ENCODE data around the gene ZKSCAN5. TPM values are rescaled to one million over a fixed set of nuclear protein-coding genes. Genes with fewer than 3 reads are reported as not detected.
"Not testable (repeated sequence)": the region's sequence is repeated elsewhere in the genome, so short reads cannot be mapped to it uniquely, and the experiment has no call there.

The ZKSCAN5 gene
- total and polyA plus RNA-seq, 2 donors (not counting 1 experiment from before 2014, with no cell fraction given) = 9.6 to 17.5 TPM

GRCh38 chr7:99543081-99543671 is 38.7 kb downstream of the ZKSCAN5 start:
- peaks cover 4% of the 10 kb centered on the region for H3K36me3 ChIP-seq (ENCODE audit: control insufficient read depth, insufficient read depth, low read length)
- DNase-seq (ENCODE audit: low read depth in 2 of 2) = no peak
- H3K27ac ChIP-seq (ENCODE audit: insufficient read depth, low read length) = no peak overlapping the region
- H3K27me3 ChIP-seq (ENCODE audit: control insufficient read depth, insufficient read depth, low read length) = no peaks in the 10 kb centered on the region
- no peak overlapping the region for H2AFZ ChIP-seq (ENCODE audit: low read length)
- no peak overlapping the region for H3K4me2 ChIP-seq (ENCODE audit: extremely low read depth, insufficient read depth, low read length)
- no peaks in the 10 kb centered on the region for H3K79me2 ChIP-seq (ENCODE audit: control insufficient read depth, insufficient read depth, low read length)
- no peak for TF ChIP-seq EZH2 (IDR thresholded peaks at IDR 0.05; ENCODE audit: low read length, missing control alignments)
- no peak overlapping the region for H3K4me3 ChIP-seq (replicated peaks in 1 of 4; ENCODE audit: control extremely low read depth in 1 of 4, insufficient read depth in 1 of 4, low read depth in 3 of 4, low read length in 4 of 4)
- H3K9ac ChIP-seq (ENCODE audit: insufficient read depth, low read length) = no peak overlapping the region
- H4K20me1 ChIP-seq (ENCODE audit: control insufficient read depth, extremely low read depth, insufficient read depth, low read length) = no peaks in the 10 kb centered on the region
- no peaks in the 10 kb centered on the region for H3K4me1 ChIP-seq (ENCODE audit: control insufficient read depth, extremely low read depth, insufficient read depth, low read length)
- H3K9me3 ChIP-seq (ENCODE audit: control insufficient read depth, insufficient read depth, low read depth, low read length) = no peaks in the 10 kb centered on the region

- H3K27me3 ChIP-seq (ENCODE audit: control insufficient read depth, insufficient read depth, low read length) = no peaks in the 10 kb centered on the region
- H3K4me3 ChIP-seq (replicated peaks in 1 of 4; ENCODE audit: control extremely low read depth in 1 of 4, insufficient read depth in 1 of 4, low read depth in 3 of 4, low read length in 4 of 4) = no peak overlapping the region
- no peak overlapping the region for H3K27ac ChIP-seq (ENCODE audit: insufficient read depth, low read length)
- peaks cover 4% of the 10 kb centered on the region for H3K36me3 ChIP-seq (ENCODE audit: control insufficient read depth, insufficient read depth, low read length)
- H3K9me3 ChIP-seq (ENCODE audit: control insufficient read depth, insufficient read depth, low read depth, low read length) = no peaks in the 10 kb centered on the region
- no peak for TF ChIP-seq CTCF (conservative IDR thresholded peaks at IDR 0.05 in 1 of 2, IDR thresholded peaks at IDR 0.05 in 1 of 2; ENCODE audit: low read depth in 1 of 2, low read length in 2 of 2)
- no peak overlapping the region for H3K4me2 ChIP-seq (ENCODE audit: extremely low read depth, insufficient read depth, low read length)
- H4K20me1 ChIP-seq (ENCODE audit: control insufficient read depth, extremely low read depth, insufficient read depth, low read length) = no peaks in the 10 kb centered on the region
- no peaks in the 10 kb centered on the region for H3K79me2 ChIP-seq (ENCODE audit: control insufficient read depth, insufficient read depth, low read length)
- no peak overlapping the region for H3K9ac ChIP-seq (ENCODE audit: insufficient read depth, low read length)
- H3K4me1 ChIP-seq (ENCODE audit: control insufficient read depth, extremely low read depth, insufficient read depth, low read length) = no peaks in the 10 kb centered on the region
- H2AFZ ChIP-seq (ENCODE audit: low read length) = no peak overlapping the region
- no peak for DNase-seq (ENCODE audit: low read depth in 2 of 2)
Measured at GRCh38 chr7:99543916-99544315, 39.5 kb downstream of the ZKSCAN5 start.

- not testable (repeated sequence) for H3K27me3 ChIP-seq (ENCODE audit: control insufficient read depth, insufficient read depth, low read length); H3K36me3 ChIP-seq (ENCODE audit: control insufficient read depth, insufficient read depth, low read length); H3K27ac ChIP-seq (ENCODE audit: insufficient read depth, low read length); H3K4me2 ChIP-seq (ENCODE audit: extremely low read depth, insufficient read depth, low read length); H3K4me1 ChIP-seq (ENCODE audit: control insufficient read depth, extremely low read depth, insufficient read depth, low read length); H4K20me1 ChIP-seq (ENCODE audit: control insufficient read depth, extremely low read depth, insufficient read depth, low read length); H3K79me2 ChIP-seq (ENCODE audit: control insufficient read depth, insufficient read depth, low read length); H3K4me3 ChIP-seq (replicated peaks in 1 of 4; ENCODE audit: control extremely low read depth in 1 of 4, insufficient read depth in 1 of 4, low read depth in 3 of 4, low read length in 4 of 4); H2AFZ ChIP-seq (ENCODE audit: low read length); H3K9me3 ChIP-seq (ENCODE audit: control insufficient read depth, insufficient read depth, low read depth, low read length); DNase-seq (ENCODE audit: low read depth in 2 of 2); H3K9ac ChIP-seq (ENCODE audit: insufficient read depth, low read length)
Measured at GRCh38 chr7:99545308-99545707, 40.8 kb downstream of the ZKSCAN5 start.

GRCh38 chr7:99549545-99549944 is 45.1 kb downstream of the ZKSCAN5 start:
- not testable (repeated sequence) for H2AFZ ChIP-seq (ENCODE audit: low read length); H3K36me3 ChIP-seq (ENCODE audit: control insufficient read depth, insufficient read depth, low read length); DNase-seq (ENCODE audit: low read depth in 2 of 2); H3K27me3 ChIP-seq (ENCODE audit: control insufficient read depth, insufficient read depth, low read length); H3K4me1 ChIP-seq (ENCODE audit: control insufficient read depth, extremely low read depth, insufficient read depth, low read length); H3K9ac ChIP-seq (ENCODE audit: insufficient read depth, low read length); H3K4me2 ChIP-seq (ENCODE audit: extremely low read depth, insufficient read depth, low read length); H4K20me1 ChIP-seq (ENCODE audit: control insufficient read depth, extremely low read depth, insufficient read depth, low read length); H3K27ac ChIP-seq (ENCODE audit: insufficient read depth, low read length); H3K9me3 ChIP-seq (ENCODE audit: control insufficient read depth, insufficient read depth, low read depth, low read length); H3K4me3 ChIP-seq (replicated peaks in 1 of 4; ENCODE audit: control extremely low read depth in 1 of 4, insufficient read depth in 1 of 4, low read depth in 3 of 4, low read length in 4 of 4)
- H3K79me2 ChIP-seq (ENCODE audit: control insufficient read depth, insufficient read depth, low read length) = peaks cover 11% of the 10 kb centered on the region
